IMR-90 (cell line): Measurements from ENCODE around the gene CMKLR1. TPM values are rescaled to one million over a fixed set of nuclear protein-coding genes. Genes with fewer than 3 reads are reported as not detected.

Source experiments
- ATAC-seq: fragments of 200-7000 bp; cut with Tn5 transposase; 2 replicates; pipeline ENCODE4 v1.9.1; 2020; ENCODE audit warnings: low read depth, mild to moderate bottlenecking, moderate library complexity
- BruUV-seq: library from RNA; stranded (reverse); fragments of 400-500 nt; replicated peaks from 2 replicates; lab custom pipeline; 2021; lab: Mats Ljungman, UMichigan
- CTCF ChIA-PET: fragments of 300-600 bp; formaldehyde crosslinking; extraction: SDS; loops from one replicate; lab custom pipeline; 2021; ENCODE audit warnings: antibody characterized with exemption; lab: Yijun Ruan, JAX
- POLR2A ChIA-PET: fragments of 300-600 bp; sonication (Branson Sonifier 250); formaldehyde crosslinking; loops from one replicate; lab custom pipeline; 2022; ENCODE audit warnings: antibody characterized with exemption; ENCODE audit not compliant: unreplicated experiment; lab: Charles Lee
- DNase-seq: peaks from one replicate; pipeline ENCODE4 v3.0.0; 2013
- H2AFZ ChIP-seq: replicated peaks from 2 replicates; pipeline ENCODE3; 2013; ENCODE audit warnings: low read length, mild to moderate bottlenecking; ENCODE audit not compliant: poor library complexity
- H2AK5ac ChIP-seq: 2 replicates; pipeline ENCODE4 v1.6.1; 2013; ENCODE audit warnings: low read depth, low read length, inconsistent platforms
- H2AK9ac ChIP-seq: replicated peaks from 2 replicates; pipeline ENCODE3; 2013; ENCODE audit warnings: mild to moderate bottlenecking, low read depth, low read length, moderate library complexity; ENCODE audit not compliant: poor library complexity
- H2BK120ac ChIP-seq: 2 replicates; pipeline ENCODE4 v1.6.1; 2013; ENCODE audit warnings: low read depth, low read length, inconsistent platforms
- H2BK15ac ChIP-seq: 3 replicates; pipeline ENCODE4 v1.6.1; 2013; ENCODE audit warnings: low read depth, low read length, inconsistent platforms
- H2BK20ac ChIP-seq: 2 replicates; pipeline ENCODE4 v1.6.1; 2013; ENCODE audit warnings: low read depth, mild to moderate bottlenecking, inconsistent platforms, low read length, moderate library complexity
- H2BK5ac ChIP-seq: 2 replicates; pipeline ENCODE4 v1.6.1; 2013; ENCODE audit warnings: mild to moderate bottlenecking, low read depth, low read length, inconsistent platforms; ENCODE audit not compliant: poor library complexity, severe bottlenecking
- H3K14ac ChIP-seq: replicated peaks from 2 replicates; pipeline ENCODE4 v1.6.1; 2013; ENCODE audit warnings: low read depth, low read length, inconsistent platforms
- H3K18ac ChIP-seq: 2 replicates; pipeline ENCODE4 v1.6.1; 2013; ENCODE audit warnings: low read depth, low read length, control low read depth
- H3K23ac ChIP-seq: 2 replicates; pipeline ENCODE4 v1.6.1; 2013; ENCODE audit warnings: low read depth, low read length, inconsistent platforms
- H3K27ac ChIP-seq: 2 replicates; pipeline ENCODE4 v1.5.1; 2013; ENCODE audit warnings: mild to moderate bottlenecking, control low read depth, low read length; ENCODE audit not compliant: insufficient read depth
- H3K27me3 ChIP-seq: 2 replicates; pipeline ENCODE4 v1.6.1; 2013; ENCODE audit warnings: low read length; ENCODE audit not compliant: control insufficient read depth, insufficient read depth
- H3K36me3 ChIP-seq: 2 replicates; pipeline ENCODE4 v1.6.1; 2013; ENCODE audit warnings: low read length, mixed read lengths; ENCODE audit not compliant: control insufficient read depth, insufficient read depth
- H3K4ac ChIP-seq: 2 replicates; pipeline ENCODE4 v1.6.1; 2013; ENCODE audit warnings: low read depth, low read length, inconsistent platforms
- H3K4me1 ChIP-seq: 2 replicates; pipeline ENCODE4 v1.6.1; 2013; ENCODE audit warnings: low read length, mixed read lengths; ENCODE audit not compliant: control insufficient read depth, insufficient read depth
- H3K4me2 ChIP-seq: 2 replicates; pipeline ENCODE4 v1.6.1; 2013; ENCODE audit warnings: low read depth, mild to moderate bottlenecking, control low read depth, low read length, moderate library complexity
- H3K4me3 ChIP-seq: 2 replicates; pipeline ENCODE4 v1.5.1; 2013; ENCODE audit warnings: low read depth, mild to moderate bottlenecking, control low read depth, low read length, moderate library complexity; ENCODE audit not compliant: insufficient read depth
- H3K56ac ChIP-seq: 2 replicates; pipeline ENCODE4 v1.6.1; 2013; ENCODE audit warnings: low read length, inconsistent platforms; ENCODE audit not compliant: insufficient read depth; ENCODE audit errors: extremely low read depth
- H3K79me1 ChIP-seq, 2 experiments: 2 replicates each; pipeline ENCODE4 v1.6.1; 2013; ENCODE audit warnings: low read length in 2 of 2, inconsistent platforms in 1 of 2, low read depth in 1 of 2
- H3K9ac ChIP-seq: 2 replicates; pipeline ENCODE4 v1.6.1; 2013; ENCODE audit warnings: low read depth, low read length, control low read depth
- H3K9me1 ChIP-seq: 2 replicates; pipeline ENCODE4 v1.6.1; 2013; ENCODE audit warnings: low read length, inconsistent platforms; ENCODE audit not compliant: insufficient read depth
- H3K9me3 ChIP-seq: 2 replicates; pipeline ENCODE4 v1.6.1; 2013; ENCODE audit warnings: low read length; ENCODE audit not compliant: control insufficient read depth, insufficient read depth
- H4K20me1 ChIP-seq: 2 replicates; pipeline ENCODE4 v1.6.1; 2013; ENCODE audit warnings: low read length, inconsistent platforms; ENCODE audit not compliant: insufficient read depth
- H4K5ac ChIP-seq: 2 replicates; pipeline ENCODE4 v1.6.1; 2013; ENCODE audit warnings: mild to moderate bottlenecking, low read depth, low read length, control low read depth
- H4K8ac ChIP-seq, 2 experiments: 2 replicates each; pipeline ENCODE4 v1.6.1; 2013; ENCODE audit warnings: low read depth in 2 of 2, low read length in 2 of 2, control low read depth in 1 of 2, inconsistent platforms in 1 of 2
- H4K91ac ChIP-seq: 2 replicates; pipeline ENCODE4 v1.6.1; 2013; ENCODE audit warnings: low read depth, low read length, inconsistent platforms; ENCODE audit not compliant: insufficient read depth
- CEBPB ChIP-seq: IDR thresholded peaks from 2 replicates; pipeline ENCODE4 v1.6.1; 2012; ENCODE audit warnings: low read depth, low read length, improper control_type of control experiment
- CHD1 ChIP-seq: IDR thresholded peaks from 2 replicates; pipeline ENCODE4 v1.6.1; 2012; ENCODE audit warnings: low read depth, low read length, improper control_type of control experiment
- ELK1 ChIP-seq: fragments of 150-350 bp; IDR thresholded peaks from 2 replicates; pipeline ENCODE4 v1.6.1; 2016; ENCODE audit warnings: low read depth, mild to moderate bottlenecking, low read length, moderate library complexity, borderline replicate concordance
- FOS ChIP-seq: fragments of 150-350 bp; IDR thresholded peaks from 2 replicates; pipeline ENCODE4 v1.6.1; 2016; ENCODE audit warnings: low read depth, low read length
- MAFK ChIP-seq: IDR thresholded peaks from 2 replicates; pipeline ENCODE4 v1.6.1; 2012; ENCODE audit warnings: low read depth, low read length, improper control_type of control experiment
- MAZ ChIP-seq: IDR thresholded peaks from 2 replicates; pipeline ENCODE4 v1.6.1; 2012; ENCODE audit warnings: low read depth, mild to moderate bottlenecking, low read length, improper control_type of control experiment, moderate library complexity, borderline replicate concordance
- MXI1 ChIP-seq: IDR thresholded peaks from 2 replicates; pipeline ENCODE4 v1.6.1; 2012; ENCODE audit warnings: low read depth, mild to moderate bottlenecking, low read length, moderate library complexity, borderline replicate concordance
- NFE2L2 ChIP-seq: fragments of 150-350 bp; IDR thresholded peaks from 2 replicates; pipeline ENCODE4 v1.6.1; 2016; ENCODE audit warnings: low read depth, mild to moderate bottlenecking, low read length
- RAD21 ChIP-seq: IDR thresholded peaks from 2 replicates; pipeline ENCODE4 v1.6.1; 2012; ENCODE audit warnings: low read length, improper control_type of control experiment
- RCOR1 ChIP-seq: IDR thresholded peaks from 2 replicates; pipeline ENCODE4 v1.6.1; 2012; ENCODE audit warnings: mild to moderate bottlenecking, low read length, improper control_type of control experiment; ENCODE audit not compliant: insufficient replicate concordance
- RFX5 ChIP-seq: IDR thresholded peaks from 2 replicates; pipeline ENCODE4 v1.8.0; 2012; ENCODE audit warnings: low read depth, mild to moderate bottlenecking, low read length, moderate library complexity
- SMC3 ChIP-seq: fragments of 150-350 bp; IDR thresholded peaks from 2 replicates; pipeline ENCODE4 v1.6.1; 2016; ENCODE audit warnings: low read depth, mild to moderate bottlenecking, antibody characterized with exemption, low read length, moderate library complexity
- WGBS, 2 experiments: methylation state at CpG; one replicate each; pipeline versions ENCODE4 v1.1.5 to v1.1.7; 2013; ENCODE audit warnings: missing lambda C conversion rate in 2 of 2; ENCODE audit not compliant: insufficient read length in 1 of 2; ENCODE audit errors: extremely low coverage in 2 of 2; 5-methylcytosine and 5-hydroxymethylcytosine counted together
- dilution Hi-C: fragments of 300-500 bp; cut with HindIII; formaldehyde crosslinking; loops from one replicate; pipeline ENCODE4 v1.14.3; 2018; ENCODE audit warnings: low sequenced_read_pairs; ENCODE audit not compliant: unreplicated experiment
- in situ Hi-C: fragments of 300-500 bp; cut with MboI; formaldehyde crosslinking; loops from 3 replicates; pipeline ENCODE4 v1.14.3; 2019; ENCODE audit warnings: low sequenced_read_pairs, inconsistent platforms, mixed read lengths
- intact Hi-C: fragments of 100-400 bp; cut with micrococcal nuclease; formaldehyde crosslinking; loops from 2 replicates; pipeline ENCODE4 v1.10.0; 2022
- polyA plus RNA-seq, 3 experiments: library from polyadenylated mRNA; depleted of rRNA; stranded (reverse); fragments of >200 nt; gene quantifications; 2 replicates each; pipeline ENCODE4 v1.2.3, GENCODE V29; 2012; ENCODE audit warnings: low replicate concordance in 1 of 3
- total RNA-seq: library from RNA; depleted of rRNA; stranded (reverse); fragments of >200 nt; gene quantifications from 2 replicates; pipeline ENCODE4 v1.2.3, GENCODE V29; 2012
- TF ChIP-seq, protein P1 (sequence below): fragments of 150-350 bp; IDR thresholded peaks from 2 replicates; pipeline ENCODE4 v1.6.1; 2017; ENCODE audit warnings: mild to moderate bottlenecking, antibody characterized with exemption, low read length, low read depth
- TF ChIP-seq, protein P2 (sequence below): conservative IDR thresholded peaks from 2 replicates; pipeline ENCODE4 v1.5.1; 2012; ENCODE audit warnings: mild to moderate bottlenecking, low read depth, low read length, improper control_type of control experiment

Gene CMKLR1
- total and polyA plus RNA-seq, 2 of the 4 experiments (the other 2 are of a cell fraction), result not detected

- H4K5ac ChIP-seq, result no peak overlapping the region
- no peaks in the 10 kb centered on the region for H3K9me1 ChIP-seq
- no peaks in the 10 kb centered on the region for H3K79me1 ChIP-seq
- H2BK120ac ChIP-seq, result no peak overlapping the region
- ChIA-PET POLR2A (no interaction called here), CTCF (no interaction called here)
- no peak overlapping the region for H3K56ac ChIP-seq
- H2AK9ac ChIP-seq, result no peak overlapping the region
- TF ChIP-seq, protein P1, sequence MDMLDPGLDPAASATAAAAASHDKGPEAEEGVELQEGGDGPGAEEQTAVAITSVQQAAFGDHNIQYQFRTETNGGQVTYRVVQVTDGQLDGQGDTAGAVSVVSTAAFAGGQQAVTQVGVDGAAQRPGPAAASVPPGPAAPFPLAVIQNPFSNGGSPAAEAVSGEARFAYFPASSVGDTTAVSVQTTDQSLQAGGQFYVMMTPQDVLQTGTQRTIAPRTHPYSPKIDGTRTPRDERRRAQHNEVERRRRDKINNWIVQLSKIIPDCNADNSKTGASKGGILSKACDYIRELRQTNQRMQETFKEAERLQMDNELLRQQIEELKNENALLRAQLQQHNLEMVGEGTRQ, result no peak
- no peak for TF ChIP-seq MAZ
- TF ChIP-seq RFX5, result no peak
- TF ChIP-seq MXI1, result no peak
- TF ChIP-seq FOS, result no peak
- TF ChIP-seq ELK1, result no peak
- TF ChIP-seq, protein P2, sequence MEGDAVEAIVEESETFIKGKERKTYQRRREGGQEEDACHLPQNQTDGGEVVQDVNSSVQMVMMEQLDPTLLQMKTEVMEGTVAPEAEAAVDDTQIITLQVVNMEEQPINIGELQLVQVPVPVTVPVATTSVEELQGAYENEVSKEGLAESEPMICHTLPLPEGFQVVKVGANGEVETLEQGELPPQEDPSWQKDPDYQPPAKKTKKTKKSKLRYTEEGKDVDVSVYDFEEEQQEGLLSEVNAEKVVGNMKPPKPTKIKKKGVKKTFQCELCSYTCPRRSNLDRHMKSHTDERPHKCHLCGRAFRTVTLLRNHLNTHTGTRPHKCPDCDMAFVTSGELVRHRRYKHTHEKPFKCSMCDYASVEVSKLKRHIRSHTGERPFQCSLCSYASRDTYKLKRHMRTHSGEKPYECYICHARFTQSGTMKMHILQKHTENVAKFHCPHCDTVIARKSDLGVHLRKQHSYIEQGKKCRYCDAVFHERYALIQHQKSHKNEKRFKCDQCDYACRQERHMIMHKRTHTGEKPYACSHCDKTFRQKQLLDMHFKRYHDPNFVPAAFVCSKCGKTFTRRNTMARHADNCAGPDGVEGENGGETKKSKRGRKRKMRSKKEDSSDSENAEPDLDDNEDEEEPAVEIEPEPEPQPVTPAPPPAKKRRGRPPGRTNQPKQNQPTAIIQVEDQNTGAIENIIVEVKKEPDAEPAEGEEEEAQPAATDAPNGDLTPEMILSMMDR, result no peak
- no peak for TF ChIP-seq CEBPB
- no peak for TF ChIP-seq NFE2L2
- no peak for TF ChIP-seq SMC3
- TF ChIP-seq RCOR1, result no peak
- no peak for TF ChIP-seq MAFK
- TF ChIP-seq CHD1, result no peak
- TF ChIP-seq RAD21, result no peak
- no peak overlapping the region for H2BK5ac ChIP-seq
- no peak overlapping the region for H3K4ac ChIP-seq
- H3K9me3 ChIP-seq, result no peaks in the 10 kb centered on the region; the same call in 1 of the 2 replicates
- no peak overlapping the region for H3K4me2 ChIP-seq
- no peaks in the 10 kb centered on the region for H4K20me1 ChIP-seq
- no peak overlapping the region for H2AFZ ChIP-seq
- no peak for DNase-seq
- no peak overlapping the region for H2BK20ac ChIP-seq
- dilution Hi-C loops (no loop called here), in situ Hi-C loops (no loop called here), intact Hi-C loops (no loop called here)
- no peaks in the 10 kb centered on the region for H3K36me3 ChIP-seq
- H3K27ac ChIP-seq, result no peak overlapping the region
- H3K23ac ChIP-seq, result no peak overlapping the region
- no peak overlapping the region for H4K8ac ChIP-seq
- H2AK5ac ChIP-seq, result no peak overlapping the region
- H3K4me1 ChIP-seq, result no peaks in the 10 kb centered on the region
- no TSS peak for BruUV-seq
- H3K4me3 ChIP-seq, result no peak overlapping the region
- ATAC-seq, result no peak
- H3K18ac ChIP-seq, result no peak overlapping the region
- H3K27me3 ChIP-seq, result no peaks in the 10 kb centered on the region
- H3K14ac ChIP-seq, result no peak overlapping the region
- no CpG with 5 or more reads among the region's 4 CpGs for WGBS, 2 experiments
- H3K9ac ChIP-seq, result no peak overlapping the region
- no peak overlapping the region for H4K91ac ChIP-seq
- no peak overlapping the region for H2BK15ac ChIP-seq
Observed at GRCh38 chr12:108267450-108267849, 71.7 kb downstream of the CMKLR1 start.
